ENCODE data around the gene PRAMEF18.
"Not testable (repeated sequence)": the region's sequence is repeated elsewhere in the genome, so short reads cannot be mapped to it uniquely, and the experiment has no call there.

PRAMEF18 gene, protein sequence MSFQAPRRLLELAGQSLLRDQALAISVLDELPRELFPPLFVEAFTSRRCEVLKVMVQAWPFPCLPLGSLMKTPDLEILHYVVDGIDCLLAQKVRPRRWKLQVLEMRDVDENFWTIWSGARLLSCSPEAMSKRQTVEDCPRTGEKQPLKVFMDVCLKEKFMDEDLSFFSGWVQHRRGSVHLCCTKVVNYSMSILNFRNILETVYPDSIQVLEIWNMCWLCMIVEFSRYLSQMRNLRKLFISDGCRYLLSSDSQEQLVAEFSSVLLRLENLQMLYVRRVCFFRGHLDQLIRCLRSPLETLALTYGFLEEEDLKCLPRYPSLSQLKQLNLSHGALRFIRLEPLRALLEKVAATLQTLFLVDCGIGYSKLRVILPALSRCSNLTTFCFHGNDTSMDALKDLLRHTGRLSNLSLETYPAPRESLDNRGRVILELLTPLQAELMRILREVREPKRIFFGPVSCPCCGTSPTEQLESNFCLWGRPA

GRCh38 chr1:13225675-13226204 lies at the start of gene PRAMEF18:
TSS of gene PRAMEF18 (minus strand) at chr1:13226154. CDS start at chr1:13226106, 48 bp downstream.
- not testable (repeated sequence) for H3K4me1 Mint-ChIP-seq, H3K36me3 Mint-ChIP-seq, H3K27me3 Mint-ChIP-seq, H3K4me3 Mint-ChIP-seq, H3K27ac Mint-ChIP-seq, H3K9me3 Mint-ChIP-seq

GRCh38 chr1:13265124-13265523 lies 39.2 kb upstream of the PRAMEF18 start:
- not testable (repeated sequence) for H3K27ac Mint-ChIP-seq, H3K4me3 Mint-ChIP-seq, H3K27me3 Mint-ChIP-seq, H3K36me3 Mint-ChIP-seq, H3K4me1 Mint-ChIP-seq, H3K9me3 Mint-ChIP-seq

DNA sequence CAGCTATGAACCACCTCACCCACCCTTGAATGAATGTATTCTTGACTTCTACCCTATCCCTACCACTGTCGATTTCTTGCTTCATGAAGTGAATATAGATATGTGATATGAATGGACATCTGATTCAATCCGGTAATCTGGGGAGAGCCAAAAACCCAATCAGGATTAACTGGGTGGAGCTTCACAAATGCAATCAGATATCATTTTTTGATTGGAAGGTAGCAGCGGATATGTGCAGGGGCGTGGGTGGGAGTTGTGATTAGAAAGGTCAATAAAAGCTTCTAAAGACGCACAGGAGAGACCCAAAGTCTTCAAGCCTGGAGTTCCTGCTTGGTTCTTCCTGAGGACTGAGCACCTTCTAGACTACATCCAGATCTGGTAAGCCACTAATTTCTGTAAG lies 27.9 kb upstream of the PRAMEF18 start, which contains the start of gene PRAMEF5:
Gene PRAMEF5, plus strand, starts transcription at position 301 of the 400 bp plus-strand sequence. CDS start 5,071 bp downstream, outside the sequence.
- H3K36me3 Mint-ChIP-seq, H3K4me3 Mint-ChIP-seq, H3K27me3 Mint-ChIP-seq, H3K9me3 Mint-ChIP-seq, H3K4me1 Mint-ChIP-seq, H3K27ac Mint-ChIP-seq: not testable (repeated sequence)

GRCh38 chr1:13247122-13247521 lies 21.2 kb upstream of the PRAMEF18 start:
- not testable (repeated sequence) for H3K27me3 Mint-ChIP-seq, H3K27ac Mint-ChIP-seq, H3K9me3 Mint-ChIP-seq, H3K4me3 Mint-ChIP-seq, H3K4me1 Mint-ChIP-seq, H3K36me3 Mint-ChIP-seq

GRCh38 chr1:13246554-13246871 lies 20.6 kb upstream of the PRAMEF18 start:
- H3K27ac Mint-ChIP-seq, H3K4me3 Mint-ChIP-seq, H3K27me3 Mint-ChIP-seq, H3K4me1 Mint-ChIP-seq, H3K36me3 Mint-ChIP-seq, H3K9me3 Mint-ChIP-seq: not testable (repeated sequence)

DNA sequence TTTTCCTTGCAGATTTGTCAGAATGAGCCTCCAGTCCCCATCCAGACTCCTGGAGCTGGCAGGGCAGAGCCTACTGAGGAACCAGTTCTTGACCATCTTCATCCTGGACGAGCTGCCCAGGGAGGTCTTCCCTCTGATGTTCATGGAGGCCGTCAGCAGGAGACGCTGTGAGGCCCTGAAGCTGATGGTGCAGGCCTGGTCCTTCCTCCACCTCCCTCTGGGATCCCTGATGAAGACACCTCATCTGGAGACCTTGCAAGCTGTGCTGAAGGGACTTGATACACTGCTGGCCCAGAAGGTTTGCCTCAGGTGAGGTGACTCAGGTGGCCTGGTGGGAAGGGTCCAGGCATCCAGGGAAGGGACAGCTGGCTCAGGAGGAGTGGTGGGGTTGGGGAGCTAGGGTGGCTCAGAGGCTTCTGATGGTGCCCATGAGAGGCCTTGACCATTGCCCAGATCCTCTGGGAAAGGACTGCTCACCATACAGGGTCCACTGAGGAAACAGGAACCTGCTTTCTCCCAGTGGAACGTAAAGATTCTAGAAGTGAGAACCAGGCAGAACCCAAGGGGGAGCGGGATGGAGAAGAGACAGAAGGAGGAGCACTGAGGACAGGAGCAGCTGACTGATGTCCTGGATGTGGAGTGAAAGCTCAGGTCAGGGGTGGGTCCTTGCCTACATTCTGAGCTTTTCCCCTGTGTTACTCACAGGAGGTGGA lies 20.0 kb upstream of the PRAMEF18 start:
- not testable (repeated sequence) for H3K36me3 Mint-ChIP-seq, H3K9me3 Mint-ChIP-seq, H3K27me3 Mint-ChIP-seq, H3K4me3 Mint-ChIP-seq, H3K27ac Mint-ChIP-seq, H3K4me1 Mint-ChIP-seq

DNA sequence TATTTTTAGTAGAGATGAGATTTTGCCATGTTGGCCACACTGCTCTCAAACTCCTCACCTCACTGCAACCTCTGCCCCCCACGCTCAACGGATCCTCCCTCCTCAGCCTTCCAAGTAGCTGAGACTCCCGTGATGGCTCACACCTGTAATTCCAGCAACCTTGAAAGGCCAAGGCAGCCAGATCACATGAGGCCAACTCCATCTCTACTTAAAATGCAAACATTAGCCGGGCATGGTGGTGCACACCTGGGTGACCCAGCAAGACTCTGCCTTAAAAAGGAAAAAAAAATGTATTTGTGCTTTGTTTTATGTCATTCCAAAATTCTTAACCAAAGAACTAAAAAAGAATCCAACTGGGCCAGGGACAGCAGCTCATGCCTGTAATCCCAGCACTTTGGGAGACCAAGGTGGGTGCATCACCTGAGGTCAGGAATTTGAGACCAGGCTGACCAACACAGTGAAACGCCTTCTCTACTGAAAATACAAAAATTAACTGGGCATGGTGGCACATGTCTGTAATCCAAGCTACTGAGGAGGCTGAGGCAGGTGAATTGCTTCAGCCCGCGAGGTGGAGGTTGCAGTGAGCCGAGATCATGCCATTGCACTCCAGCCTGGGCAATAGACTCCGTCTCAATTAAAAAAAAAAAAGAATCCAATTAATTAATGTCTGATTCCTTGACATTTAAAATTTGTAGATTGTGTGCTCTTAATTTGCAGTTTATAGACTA lies 17.7 kb upstream of the PRAMEF18 start:
- H3K4me3 Mint-ChIP-seq, H3K9me3 Mint-ChIP-seq, H3K27me3 Mint-ChIP-seq, H3K4me1 Mint-ChIP-seq, H3K36me3 Mint-ChIP-seq, H3K27ac Mint-ChIP-seq: not testable (repeated sequence)

DNA sequence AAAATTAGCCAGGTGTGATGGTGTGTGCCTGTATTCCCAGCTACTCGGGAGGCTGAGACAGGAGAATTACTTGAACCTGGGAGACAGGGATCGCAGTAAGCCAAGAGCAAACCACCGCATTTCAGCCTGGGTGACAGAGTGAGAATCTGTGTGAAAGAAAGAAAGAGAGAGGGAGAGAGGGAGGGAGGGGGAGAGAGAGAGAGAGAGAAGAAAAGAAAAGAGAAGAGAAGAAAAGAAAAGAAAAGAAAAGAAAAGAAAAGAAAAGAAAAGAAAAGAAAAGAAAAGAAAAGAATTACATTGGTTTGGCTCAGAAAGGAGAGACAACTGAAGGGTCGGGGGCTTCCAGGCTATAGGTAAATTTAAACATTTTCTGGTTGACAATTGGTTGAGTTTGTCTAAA lies 13.7 kb upstream of the PRAMEF18 start:
- not testable (repeated sequence) for H3K36me3 Mint-ChIP-seq, H3K27ac Mint-ChIP-seq, H3K9me3 Mint-ChIP-seq, H3K4me3 Mint-ChIP-seq, H3K27me3 Mint-ChIP-seq, H3K4me1 Mint-ChIP-seq

DNA sequence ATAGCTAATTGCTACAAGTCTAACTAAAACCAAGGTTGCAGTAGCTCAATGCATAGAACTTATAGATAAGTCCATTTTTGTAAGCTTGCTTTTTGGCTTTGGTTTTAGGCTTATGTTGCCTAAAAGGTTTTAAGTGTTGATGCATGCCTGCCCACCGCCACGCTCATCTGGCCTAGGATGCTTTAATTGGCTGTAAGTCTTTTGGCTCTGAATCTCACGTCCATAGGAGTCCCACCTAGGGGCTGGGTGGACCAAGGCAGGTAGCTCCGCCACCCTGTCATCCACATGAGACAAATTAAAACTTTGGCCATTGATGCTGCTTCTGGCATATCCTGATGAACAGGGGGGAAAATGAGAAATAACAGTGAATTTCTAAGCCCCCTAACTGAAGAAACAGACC lies 11.6 kb upstream of the PRAMEF18 start:
- H3K4me3 Mint-ChIP-seq: not testable (repeated sequence)

GRCh38 chr1:13234057-13234456 lies 8.1 kb upstream of the PRAMEF18 start:
- not testable (repeated sequence) for H3K4me3 Mint-ChIP-seq, H3K27ac Mint-ChIP-seq, H3K4me1 Mint-ChIP-seq, H3K9me3 Mint-ChIP-seq, H3K36me3 Mint-ChIP-seq, H3K27me3 Mint-ChIP-seq

More for the DNA sequence above, 11.6 kb upstream of the PRAMEF18 start:
- H3K27ac Mint-ChIP-seq, H3K27me3 Mint-ChIP-seq, H3K9me3 Mint-ChIP-seq, H3K4me1 Mint-ChIP-seq, H3K36me3 Mint-ChIP-seq: not testable (repeated sequence)

DNA sequence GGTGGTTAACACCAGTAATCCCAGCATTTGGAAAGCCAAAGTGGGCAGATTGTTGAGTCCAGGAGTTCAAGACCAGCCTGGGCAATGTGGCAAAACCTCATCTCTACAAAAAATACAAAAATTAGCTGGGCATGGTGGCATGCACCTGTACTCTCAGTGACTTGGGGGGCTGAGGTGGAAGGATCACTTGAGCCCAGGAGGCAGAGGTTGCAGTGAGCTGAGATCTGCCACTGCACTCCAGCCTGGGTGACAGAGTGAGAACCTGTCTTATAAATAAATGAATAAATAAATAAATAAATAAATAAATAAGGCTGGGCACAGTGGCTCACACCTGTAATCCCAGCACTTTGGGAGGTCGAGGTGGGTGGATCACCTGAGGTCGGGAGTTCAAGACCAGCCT lies 6.1 kb upstream of the PRAMEF18 start:
- H3K36me3 Mint-ChIP-seq, H3K4me3 Mint-ChIP-seq, H3K27ac Mint-ChIP-seq, H3K4me1 Mint-ChIP-seq, H3K27me3 Mint-ChIP-seq, H3K9me3 Mint-ChIP-seq: not testable (repeated sequence)

- not testable (repeated sequence) for H3K27me3 Mint-ChIP-seq, H3K36me3 Mint-ChIP-seq, H3K27ac Mint-ChIP-seq, H3K4me1 Mint-ChIP-seq, H3K4me3 Mint-ChIP-seq, H3K9me3 Mint-ChIP-seq
Measured at GRCh38 chr1:13231061-13231750, 5.3 kb upstream of the PRAMEF18 start.

GRCh38 chr1:13230601-13231000 lies 4.6 kb upstream of the PRAMEF18 start:
- H3K36me3 Mint-ChIP-seq, H3K27me3 Mint-ChIP-seq, H3K27ac Mint-ChIP-seq, H3K4me1 Mint-ChIP-seq, H3K9me3 Mint-ChIP-seq, H3K4me3 Mint-ChIP-seq: not testable (repeated sequence)

DNA sequence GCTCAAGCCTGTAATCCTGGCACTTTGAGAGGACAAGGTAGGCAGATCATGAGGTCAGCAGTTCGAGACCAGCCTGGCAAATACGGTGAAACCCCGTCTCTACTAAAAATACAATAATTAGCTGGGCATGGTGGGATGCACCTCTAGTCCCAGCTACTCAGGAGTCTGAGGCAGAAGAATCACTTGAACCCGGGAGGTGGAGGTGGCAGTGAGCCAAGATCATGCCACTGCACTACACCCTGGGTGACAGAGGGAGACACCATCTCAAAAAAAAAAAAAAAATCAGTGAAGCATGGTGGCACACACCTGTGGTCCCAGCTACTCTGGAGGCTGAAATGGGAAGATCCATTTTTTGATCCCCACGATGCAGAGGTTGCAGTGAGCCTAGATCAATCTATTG lies 4.1 kb upstream of the PRAMEF18 start:
- not testable (repeated sequence) for H3K27ac Mint-ChIP-seq, H3K4me1 Mint-ChIP-seq, H3K36me3 Mint-ChIP-seq, H3K9me3 Mint-ChIP-seq, H3K4me3 Mint-ChIP-seq, H3K27me3 Mint-ChIP-seq

GRCh38 chr1:13228343-13228781 lies 2.4 kb upstream of the PRAMEF18 start:
- Mint-ChIP-seq H3K4me1 (no peaks in the 10 kb centered on the region), H3K27me3 (peaks cover 7% of the 10 kb centered on the region), H3K27ac (no peak overlapping the region), H3K9me3 (no peaks in the 10 kb centered on the region), H3K4me3 (no peak overlapping the region), H3K36me3 (no peaks in the 10 kb centered on the region)
